GM12874 (cell line): ENCODE results near the gene FOXJ2.

Experiments
- CTCF ChIP-seq: IDR thresholded peaks from 2 replicates; pipeline ENCODE4 v1.5.1; 2011; ENCODE audit warnings: low read depth, mild to moderate bottlenecking, control low read depth, low read length, moderate library complexity; ENCODE audit not compliant: insufficient read depth

The FOXJ2 gene

GRCh38 chr12:8099235-8099634 lies 66.7 kb downstream of the FOXJ2 start:
- TF ChIP-seq CTCF, result no peak
